ENCODE measurements around the gene HSF2BP.
"Not testable (repeated sequence)": the region's sequence is repeated elsewhere in the genome, so short reads cannot be mapped to it uniquely, and the experiment has no call there.

The HSF2BP gene

DNA sequence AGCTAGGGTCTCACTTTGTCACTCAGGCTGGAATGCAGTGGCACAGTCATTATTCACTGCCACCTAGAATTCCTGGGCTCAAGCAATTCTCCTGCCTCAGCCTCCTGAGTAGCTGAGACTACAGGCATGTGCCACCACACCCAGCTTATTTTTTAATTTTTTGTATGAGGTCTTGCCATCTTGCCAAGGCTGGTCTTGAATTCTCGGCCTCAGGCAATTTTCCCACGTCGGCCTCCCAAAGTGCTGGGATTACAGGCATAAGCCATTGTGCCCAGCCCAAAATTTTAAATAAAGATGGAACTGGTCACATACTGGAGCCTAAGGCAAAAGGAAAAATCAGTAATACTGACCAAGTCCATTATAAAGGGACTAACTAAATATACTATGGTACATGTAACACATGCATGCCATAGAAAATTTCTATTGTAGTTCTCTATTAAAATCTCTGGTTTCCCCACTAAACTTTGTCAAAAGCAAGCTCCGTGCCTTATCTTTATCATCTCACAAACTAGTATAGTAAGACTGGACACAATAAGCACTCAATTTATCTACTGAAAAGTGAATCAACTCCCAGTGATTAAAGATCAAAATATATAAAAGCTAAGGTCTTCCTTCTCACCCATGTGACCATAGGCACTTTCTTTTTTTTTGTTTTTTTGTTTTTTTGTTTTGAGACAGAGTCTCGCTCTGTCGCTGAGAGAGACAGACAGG lies 61.6 kb downstream of the HSF2BP start:
- DNase-seq (ENCODE audit: low read depth in 2 of 2): no peak

DNA sequence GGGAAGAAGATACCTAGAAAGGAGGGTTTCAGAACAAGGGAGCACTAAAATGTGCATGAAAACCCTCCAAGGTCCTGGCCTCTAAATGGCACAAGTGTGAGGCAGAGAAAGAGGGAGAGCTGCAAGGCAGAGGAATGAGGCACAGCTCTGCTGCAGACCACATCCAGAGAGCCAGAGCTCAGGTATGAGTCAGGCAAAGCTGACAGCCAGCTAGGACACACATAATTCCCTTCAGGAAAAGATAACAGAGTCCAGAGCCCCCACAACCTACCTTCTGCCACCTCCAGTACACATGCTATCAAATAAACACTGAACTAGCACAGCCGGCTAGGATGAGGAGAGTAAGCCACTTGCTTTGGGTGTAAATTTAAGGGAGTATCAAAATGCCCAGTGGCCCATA lies 62.2 kb downstream of the HSF2BP start:
- no peak for DNase-seq (ENCODE audit: low read depth in 2 of 2)

DNA sequence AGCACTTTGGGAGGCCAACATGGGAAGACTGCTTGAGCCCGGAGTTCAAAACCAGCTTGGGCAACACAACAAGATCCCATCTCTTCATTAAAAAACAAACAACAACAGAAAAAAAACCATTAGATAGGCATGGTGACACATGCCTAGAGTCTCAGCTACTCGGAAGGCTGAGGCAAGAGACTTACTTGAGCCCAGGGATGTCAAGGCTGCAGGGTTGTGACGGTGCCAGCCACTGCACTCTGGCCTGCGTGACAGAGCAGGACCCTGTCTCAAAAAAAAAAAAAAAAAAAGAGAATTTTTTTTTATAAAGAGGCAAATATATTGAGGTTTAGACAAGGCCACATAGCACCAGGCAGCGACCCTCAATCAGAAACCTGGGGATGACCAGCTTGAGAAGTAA lies 62.7 kb downstream of the HSF2BP start:
- no peak for DNase-seq (ENCODE audit: low read depth in 2 of 2)

DNA sequence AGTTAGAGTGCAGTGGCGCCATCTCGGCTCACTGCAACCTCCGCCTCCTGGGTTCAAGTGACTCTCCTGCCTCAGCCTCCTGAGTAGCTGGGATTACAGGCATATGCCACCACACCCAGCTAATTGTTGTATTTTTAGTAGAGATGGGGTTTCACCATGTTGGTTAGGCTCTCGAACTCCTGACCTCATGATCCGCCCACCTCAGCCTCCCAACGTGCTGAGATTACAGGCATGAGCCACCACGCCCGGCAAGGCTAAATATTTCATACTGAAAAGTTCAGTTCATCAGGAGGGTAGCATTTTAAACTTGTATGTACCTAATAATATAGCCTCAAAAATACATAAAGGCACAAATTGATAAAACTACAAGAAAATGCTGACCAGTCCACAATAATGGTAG lies 63.5 kb downstream of the HSF2BP start:
- not testable (repeated sequence) for DNase-seq (ENCODE audit: low read depth in 2 of 2)

DNA sequence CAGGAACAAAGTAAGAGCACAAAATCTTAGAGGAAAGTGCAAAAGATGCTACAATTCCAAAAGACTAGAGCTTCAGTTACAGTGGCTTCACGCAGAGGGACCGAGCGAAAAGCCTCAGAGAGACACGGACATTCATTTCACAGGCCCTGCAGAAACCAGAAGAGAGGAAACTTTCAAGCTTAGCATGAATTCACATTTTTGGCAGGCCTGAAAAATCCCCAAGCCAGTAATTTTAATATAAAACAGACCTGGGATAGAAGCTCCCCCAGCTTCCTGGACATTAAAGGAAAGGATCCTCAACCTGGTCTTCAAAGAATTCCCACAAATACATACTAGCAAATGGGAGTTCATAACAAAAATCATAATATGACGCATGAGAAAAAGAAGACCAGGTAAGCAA lies 66.2 kb downstream of the HSF2BP start:
- DNase-seq (ENCODE audit: low read depth in 2 of 2): no peak

DNA sequence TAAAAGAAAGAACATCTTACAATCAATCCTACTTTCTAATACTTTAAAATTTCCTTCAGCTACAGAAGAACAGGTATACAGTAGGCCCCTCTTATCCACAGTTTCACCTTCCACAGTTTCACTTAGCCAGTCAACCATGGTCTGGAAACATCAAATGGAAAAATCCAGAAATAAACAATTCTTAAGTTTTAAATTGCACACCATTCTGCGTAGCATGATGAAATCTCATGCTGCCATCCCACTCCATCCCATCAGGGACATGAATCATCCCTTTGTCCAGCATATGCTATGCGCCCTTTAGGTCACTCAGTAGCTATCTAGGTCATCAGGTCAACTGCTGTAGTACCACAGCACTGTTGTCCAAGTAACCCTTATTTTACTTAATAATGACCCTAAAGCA lies 67.7 kb downstream of the HSF2BP start:
- no peak for DNase-seq (ENCODE audit: low read depth in 2 of 2)

DNA sequence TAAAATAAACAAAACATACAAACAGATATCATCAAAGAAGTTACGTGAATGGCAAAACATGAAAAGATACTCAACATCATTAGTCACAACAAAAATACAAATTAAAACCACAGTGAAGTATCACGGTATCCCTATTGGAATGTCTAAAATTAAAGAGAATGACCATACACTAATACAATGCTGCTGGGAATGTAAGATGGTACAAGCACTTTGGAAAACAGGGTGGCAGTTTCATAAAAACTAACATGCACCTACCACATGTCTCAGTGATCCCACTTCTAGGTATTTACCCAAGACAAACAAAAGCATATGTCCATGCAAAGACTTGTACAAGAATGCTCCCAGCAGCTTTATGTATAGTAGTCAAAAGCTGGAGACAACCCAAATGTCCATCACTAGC lies 69.1 kb downstream of the HSF2BP start:
- DNase-seq (ENCODE audit: low read depth in 2 of 2): no peak

DNA sequence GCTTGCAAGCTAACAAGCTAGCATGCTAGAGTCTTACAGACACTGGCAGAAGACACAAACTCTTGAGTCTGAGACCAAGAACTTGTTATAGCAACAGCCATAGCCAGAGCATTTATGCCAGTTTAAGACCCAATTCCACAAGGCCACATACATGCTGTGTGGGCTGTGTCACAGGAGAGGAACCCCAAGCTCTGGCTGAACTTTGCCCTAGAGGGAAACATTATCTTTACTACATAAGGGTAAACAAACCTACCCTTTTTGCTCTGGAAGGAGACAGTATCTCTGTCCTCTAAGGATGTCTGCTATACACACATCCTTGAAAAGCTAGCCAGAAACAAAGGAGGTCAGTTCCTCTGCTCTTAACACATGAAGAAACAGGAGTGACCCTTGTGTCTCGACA lies 70.3 kb downstream of the HSF2BP start:
- no peak for DNase-seq (ENCODE audit: low read depth in 2 of 2)

DNA sequence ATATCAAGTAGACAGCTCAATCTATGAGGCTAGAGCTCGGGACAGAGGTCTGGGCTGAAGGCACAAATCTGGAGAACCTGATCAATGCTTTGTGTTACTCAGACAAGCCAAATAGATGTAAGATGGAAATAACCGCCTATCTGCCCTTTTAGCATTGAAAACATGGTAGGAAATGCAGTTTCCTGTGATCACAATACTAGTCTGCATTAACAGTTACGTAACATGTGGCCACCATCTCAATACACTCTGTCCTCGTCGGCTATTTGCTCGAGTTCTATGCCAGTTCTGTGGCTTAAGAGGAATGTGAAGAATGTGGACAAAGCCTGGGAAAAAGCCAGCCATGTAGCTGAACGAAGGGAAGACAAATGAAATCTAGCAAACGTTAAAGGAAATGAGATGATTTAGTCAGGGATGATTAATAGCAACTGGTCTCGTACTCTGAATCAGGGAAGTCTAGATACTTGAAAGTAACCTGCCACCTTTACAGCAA lies 73.3 kb downstream of the HSF2BP start:
- no peak for DNase-seq (ENCODE audit: low read depth in 2 of 2)

DNA sequence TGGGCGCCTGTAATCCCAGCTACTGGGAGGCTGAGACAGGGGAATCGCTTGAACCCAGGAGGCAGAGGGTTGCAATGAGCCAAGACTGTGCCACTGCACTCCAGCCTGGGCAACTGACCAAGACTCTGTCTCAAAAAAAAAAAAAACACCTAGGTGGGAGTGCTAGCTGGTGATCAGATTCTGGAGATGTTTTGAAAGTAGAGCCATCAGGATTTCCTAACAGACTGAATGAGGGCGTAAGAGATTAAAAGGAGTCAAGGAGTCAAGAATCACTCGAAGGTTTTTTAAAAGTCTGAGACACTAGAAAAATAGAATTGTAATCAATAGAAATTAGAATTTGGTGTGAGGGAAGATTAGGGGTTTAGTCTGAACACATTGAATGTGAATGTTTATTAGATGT lies 73.8 kb downstream of the HSF2BP start:
- no peak for DNase-seq (ENCODE audit: low read depth in 2 of 2)

DNA sequence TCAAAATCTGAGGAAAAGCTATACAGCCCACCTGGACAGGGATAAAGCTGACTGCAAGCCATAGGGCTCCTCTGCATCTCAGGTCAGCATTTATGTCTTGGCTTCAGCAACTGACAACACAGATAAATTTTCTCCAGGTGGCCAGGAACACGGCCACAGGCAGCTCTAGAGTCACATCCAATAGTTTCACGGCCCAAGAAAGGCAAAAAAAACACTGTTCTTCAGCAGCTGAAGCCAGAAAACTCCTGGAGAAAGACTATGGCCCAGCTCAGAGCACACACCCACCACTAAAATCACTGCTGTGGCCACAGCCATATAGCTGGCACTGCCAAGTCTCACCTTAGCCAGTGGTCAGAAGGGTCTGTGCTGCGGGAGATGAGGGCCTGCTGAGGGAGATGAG lies 77.8 kb downstream of the HSF2BP start:
- no peak for DNase-seq (ENCODE audit: low read depth in 2 of 2)

DNA sequence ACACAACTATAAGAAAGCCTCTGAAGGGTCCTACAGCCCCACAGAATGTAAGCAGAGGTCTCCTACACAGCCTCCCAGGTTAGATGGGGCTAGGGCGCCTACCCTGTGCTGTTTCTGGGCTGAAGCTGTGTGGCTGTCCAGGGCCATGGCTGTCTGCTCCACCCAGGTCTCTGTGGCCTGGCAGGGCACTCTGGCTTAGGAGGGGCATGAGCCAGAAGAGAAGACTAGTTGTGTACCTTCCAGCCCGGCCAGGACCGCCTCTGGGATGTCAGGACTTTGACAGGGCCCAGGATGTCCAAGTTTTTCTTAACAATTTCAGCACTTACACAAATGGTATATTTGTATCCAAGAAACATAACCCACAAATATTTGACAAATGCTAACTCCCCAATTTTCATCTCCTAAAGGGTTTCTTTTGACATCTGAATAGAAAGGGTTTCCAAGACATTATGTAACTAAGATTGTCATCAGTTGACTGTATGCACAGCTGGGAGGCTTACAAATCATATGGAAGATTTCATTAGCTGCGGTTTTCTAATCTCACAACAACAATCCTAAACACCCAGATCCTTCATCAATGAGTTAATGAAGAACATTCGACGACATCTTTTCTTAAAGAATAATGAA lies 80.5 kb downstream of the HSF2BP start:
- no peak for DNase-seq (ENCODE audit: low read depth in 2 of 2)

DNA sequence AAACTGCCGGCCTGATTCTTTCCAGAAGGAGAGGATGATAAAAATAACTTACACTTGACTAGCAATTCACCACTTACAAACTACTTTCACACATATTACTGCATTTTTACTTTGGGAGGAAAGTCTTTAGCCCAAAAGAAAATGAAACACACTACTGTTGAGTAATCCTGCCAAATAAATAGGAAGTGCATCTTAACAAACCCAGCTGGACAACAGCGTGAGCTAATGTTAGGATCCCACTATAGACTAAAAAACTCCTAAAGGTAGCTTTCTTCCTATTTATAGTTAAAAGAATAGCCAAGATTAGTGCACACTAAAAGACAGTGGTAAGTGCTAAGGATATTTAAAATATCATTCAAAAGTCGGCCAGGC lies 83.8 kb downstream of the HSF2BP start:
- DNase-seq (ENCODE audit: low read depth in 2 of 2): no peak

DNA sequence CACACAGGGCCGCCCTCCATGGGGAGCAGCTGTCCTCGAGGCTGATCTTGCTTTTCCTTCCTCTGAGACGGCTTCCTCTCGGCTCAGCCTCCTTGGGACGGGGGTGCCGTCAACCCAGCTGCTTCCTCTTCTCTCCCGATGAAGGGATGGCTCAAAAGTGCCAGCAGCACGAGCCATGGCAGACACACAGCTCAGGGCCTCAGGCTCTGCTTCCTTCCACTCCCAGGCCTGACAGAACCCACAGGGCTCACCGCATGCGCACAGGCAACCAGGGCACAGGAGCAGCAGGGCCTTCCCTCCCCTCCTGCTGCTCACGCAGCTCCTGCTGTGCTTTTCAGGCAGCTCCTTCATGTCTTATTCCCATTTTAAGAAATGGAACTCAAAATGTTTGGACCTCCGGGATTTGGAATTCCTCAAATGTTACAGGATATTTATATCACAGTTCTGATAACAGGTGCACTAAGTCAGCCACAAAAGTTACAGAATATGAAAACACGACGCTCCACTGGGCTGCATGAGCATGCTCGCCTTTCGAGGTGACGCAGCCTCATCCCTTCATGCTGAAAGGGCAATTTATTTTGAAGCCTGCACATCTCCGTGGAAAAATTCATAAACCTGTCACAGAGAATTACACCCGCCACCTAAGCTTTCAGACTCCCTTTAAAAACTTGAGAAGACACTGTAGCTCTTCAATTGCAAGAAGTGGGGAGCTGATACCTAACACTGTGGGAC lies 84.4 kb downstream of the HSF2BP start:
- no peak for DNase-seq (ENCODE audit: low read depth in 2 of 2)

DNA sequence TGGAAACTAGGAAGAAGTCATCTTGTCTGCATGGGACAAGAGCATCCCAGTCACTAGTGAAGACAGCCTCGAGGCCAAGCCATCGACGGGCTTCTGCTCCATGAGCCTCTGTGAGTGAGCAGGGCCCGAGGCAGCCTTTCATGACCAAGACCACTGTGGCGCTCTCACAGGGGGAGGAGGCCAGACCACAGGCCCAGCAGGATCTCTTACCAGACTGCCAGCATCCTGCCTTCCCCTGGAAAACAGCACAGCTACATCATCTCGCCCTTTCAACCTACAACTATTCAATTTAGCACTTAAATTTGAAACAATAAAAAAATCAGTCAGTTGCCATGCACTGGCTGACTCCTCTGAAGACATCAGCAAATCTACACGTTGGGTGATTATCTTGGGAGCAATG lies 85.4 kb downstream of the HSF2BP start:
- DNase-seq (ENCODE audit: low read depth in 2 of 2): no peak

DNA sequence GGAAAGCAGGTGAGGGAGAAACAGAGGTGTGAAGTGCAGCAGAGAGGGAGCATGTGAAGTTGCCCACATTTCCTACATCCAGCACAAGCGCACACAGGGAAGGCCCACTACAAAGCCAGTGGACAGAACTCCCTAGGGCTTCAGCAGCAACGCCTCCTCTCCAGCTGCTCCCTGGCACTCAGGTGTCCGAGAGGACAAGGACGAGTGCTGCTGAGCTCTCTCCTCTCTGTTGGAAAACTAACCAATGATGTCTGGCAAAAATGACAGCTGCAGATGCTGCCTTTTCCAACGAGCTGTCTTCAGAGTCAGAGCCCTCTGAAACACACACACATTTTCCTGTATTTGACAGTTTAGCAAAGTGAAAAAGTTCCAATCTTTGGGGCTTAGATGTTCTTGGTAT lies 86.8 kb downstream of the HSF2BP start:
- no peak for DNase-seq (ENCODE audit: low read depth in 2 of 2)

DNA sequence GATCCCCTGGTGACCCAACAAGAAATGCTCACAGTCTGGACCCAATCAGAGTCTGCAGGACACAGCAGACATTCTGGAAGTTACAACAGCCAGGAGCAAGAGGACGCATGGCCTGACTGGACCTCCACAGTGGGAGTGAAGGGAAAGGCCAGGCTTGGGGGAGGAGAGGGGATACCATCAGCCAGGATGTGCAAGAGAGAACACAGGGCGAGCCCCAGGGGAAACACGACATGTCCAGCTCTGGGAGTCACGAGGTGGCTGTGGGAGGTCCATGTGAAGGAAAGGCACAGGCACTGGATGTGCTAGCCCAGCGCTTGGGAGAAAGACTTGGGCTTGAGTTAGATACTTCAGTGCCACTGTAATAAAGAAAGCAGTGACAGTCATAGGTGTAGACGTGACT lies 87.3 kb downstream of the HSF2BP start:
- DNase-seq (ENCODE audit: low read depth in 2 of 2): no peak

DNA sequence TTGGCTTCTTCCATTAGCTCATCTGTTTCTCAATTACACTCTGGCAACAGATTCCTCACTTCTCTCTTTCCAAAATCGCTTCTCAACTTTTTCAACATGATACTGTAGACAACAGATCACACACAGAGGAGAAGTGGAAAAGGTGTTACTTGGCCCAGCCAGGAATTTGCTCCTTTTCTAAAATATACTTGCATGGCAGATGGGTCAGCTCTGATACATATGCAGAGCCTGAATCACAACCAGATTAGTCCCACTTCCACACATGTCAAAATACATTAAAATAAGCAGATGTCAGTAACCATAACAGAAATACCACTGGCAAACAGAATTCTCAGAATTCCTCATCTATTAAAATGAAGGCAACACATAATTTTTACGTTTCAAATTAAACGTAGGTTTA lies 89.1 kb downstream of the HSF2BP start:
- DNase-seq (ENCODE audit: low read depth in 2 of 2): not testable (repeated sequence)

DNA sequence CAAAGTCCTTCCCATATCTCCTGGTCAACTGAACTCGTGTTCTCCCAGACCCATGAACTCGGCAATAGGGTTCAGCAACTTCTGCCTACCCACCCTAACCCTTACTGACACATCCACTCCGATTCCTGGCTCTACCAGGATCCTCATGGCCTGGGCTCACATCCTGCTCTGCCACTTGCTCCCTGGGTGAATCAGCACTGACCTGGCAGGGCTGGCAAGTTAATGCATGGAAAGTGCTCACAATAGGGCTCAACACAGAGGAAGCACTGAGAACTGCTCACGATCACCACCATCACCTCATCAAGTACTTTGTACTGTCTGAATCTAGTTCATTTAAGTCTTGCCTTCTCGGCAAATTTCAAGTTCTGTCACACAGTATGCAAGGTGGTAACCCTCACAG lies 96.8 kb downstream of the HSF2BP start:
- DNase-seq (ENCODE audit: low read depth in 2 of 2): not testable (repeated sequence)

DNA sequence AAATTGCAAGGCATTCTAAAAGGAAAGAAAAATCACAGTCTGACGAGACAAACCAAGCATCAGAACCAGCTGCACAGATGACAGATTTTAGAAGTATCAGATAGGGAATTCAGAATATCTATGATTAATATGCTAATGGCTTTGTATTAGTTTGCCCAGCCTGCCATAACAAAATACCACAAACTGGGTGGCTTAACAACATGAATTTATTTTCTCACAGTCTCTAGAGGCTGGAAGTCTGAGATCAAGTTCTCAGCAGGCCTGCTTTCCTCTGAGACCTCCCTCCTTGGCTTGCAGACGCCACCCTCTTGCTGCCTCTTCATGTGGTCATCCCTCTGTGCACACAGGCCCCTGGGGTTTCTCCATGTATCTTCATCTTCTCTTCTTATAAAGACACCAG lies 118.7 kb downstream of the HSF2BP start:
- DNase-seq (ENCODE audit: low read depth in 2 of 2): not testable (repeated sequence)

DNA sequence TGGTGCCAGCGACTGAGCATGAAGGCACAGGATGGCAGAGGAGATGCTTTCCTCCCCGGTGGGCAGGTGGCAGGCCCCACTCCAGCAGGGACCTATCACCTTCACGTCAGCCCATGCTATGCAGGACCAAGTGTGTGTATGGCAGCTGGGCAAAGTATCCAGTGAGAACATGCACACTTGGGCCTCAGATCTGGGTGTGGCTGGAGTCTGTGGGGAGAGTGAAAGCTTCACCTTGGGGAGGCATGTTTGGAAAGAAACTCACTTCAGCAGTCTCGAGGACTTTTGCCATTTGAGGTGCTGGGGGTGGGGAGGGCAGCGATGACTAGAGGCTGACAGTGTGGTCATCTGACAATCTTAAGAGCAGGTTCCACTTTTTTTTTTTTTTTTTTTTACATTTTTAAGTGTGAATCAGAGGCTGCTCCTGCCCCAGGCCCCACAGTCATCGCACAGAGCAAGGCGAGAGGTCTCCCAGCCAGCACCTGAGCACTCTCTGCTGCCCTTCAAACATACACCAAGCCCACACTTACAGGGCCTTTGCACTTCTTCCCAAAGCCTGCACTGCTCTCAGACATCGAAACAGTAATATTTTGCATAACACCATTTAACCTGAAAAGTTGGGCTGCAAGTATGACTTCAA lies 136.7 kb downstream of the HSF2BP start:
- not testable (repeated sequence) for DNase-seq (ENCODE audit: low read depth in 2 of 2)

DNA sequence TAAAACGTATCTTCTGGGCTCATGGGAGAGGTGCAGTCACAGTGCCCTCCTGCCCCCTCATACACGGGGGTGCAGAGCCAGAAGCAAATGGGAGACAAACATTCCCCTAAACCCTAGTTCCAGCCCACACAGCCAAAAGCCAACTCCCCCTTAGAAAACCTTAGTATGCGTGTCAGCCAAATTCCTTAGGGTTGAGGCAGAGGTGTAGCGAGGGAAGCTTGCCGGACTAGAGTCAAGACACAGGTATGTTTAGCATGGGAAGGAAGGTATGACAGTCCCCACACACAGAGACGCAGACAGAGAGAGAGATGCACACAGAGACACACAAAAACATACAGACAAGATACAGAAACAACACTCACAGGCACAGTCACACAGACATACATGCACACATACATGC lies 141.6 kb downstream of the HSF2BP start:
- DNase-seq (ENCODE audit: low read depth in 2 of 2): not testable (repeated sequence)
